Adipocyte (in vitro differentiated cells): Measurements from ENCODE around the gene PNCK.

ENCODE experiments used
- DNase-seq: peaks from one replicate; pipeline ENCODE4 v3.0.0-alpha.2; 2015; ENCODE audit warnings: low read depth
- H3K27me3 ChIP-seq: replicated peaks from 2 replicates; pipeline ENCODE4 v1.7.0; 2013; ENCODE audit warnings: mild to moderate bottlenecking, low read length, moderate library complexity; ENCODE audit not compliant: control insufficient read depth, insufficient read depth
- H3K36me3 ChIP-seq: 2 replicates; pipeline ENCODE4 v1.7.0; 2013; ENCODE audit warnings: low read length, mild to moderate bottlenecking, moderate library complexity; ENCODE audit not compliant: control insufficient read depth, insufficient read depth, severe bottlenecking
- H3K4me1 ChIP-seq: 2 replicates; pipeline ENCODE4 v1.7.0; 2013; ENCODE audit warnings: mild to moderate bottlenecking, low read length, moderate library complexity; ENCODE audit not compliant: control insufficient read depth, insufficient read depth
- H3K4me3 ChIP-seq: 2 replicates; pipeline ENCODE4 v1.7.0; 2013; ENCODE audit warnings: mild to moderate bottlenecking, low read length, moderate library complexity
- H3K9ac ChIP-seq: 2 replicates; pipeline ENCODE4 v1.7.0; 2013; ENCODE audit warnings: mild to moderate bottlenecking, low read length, moderate library complexity
- H3K9me3 ChIP-seq: 2 replicates; pipeline ENCODE4 v1.7.0; 2013; ENCODE audit warnings: mild to moderate bottlenecking, low read length, moderate library complexity; ENCODE audit not compliant: control insufficient read depth

Gene PNCK

DNA sequence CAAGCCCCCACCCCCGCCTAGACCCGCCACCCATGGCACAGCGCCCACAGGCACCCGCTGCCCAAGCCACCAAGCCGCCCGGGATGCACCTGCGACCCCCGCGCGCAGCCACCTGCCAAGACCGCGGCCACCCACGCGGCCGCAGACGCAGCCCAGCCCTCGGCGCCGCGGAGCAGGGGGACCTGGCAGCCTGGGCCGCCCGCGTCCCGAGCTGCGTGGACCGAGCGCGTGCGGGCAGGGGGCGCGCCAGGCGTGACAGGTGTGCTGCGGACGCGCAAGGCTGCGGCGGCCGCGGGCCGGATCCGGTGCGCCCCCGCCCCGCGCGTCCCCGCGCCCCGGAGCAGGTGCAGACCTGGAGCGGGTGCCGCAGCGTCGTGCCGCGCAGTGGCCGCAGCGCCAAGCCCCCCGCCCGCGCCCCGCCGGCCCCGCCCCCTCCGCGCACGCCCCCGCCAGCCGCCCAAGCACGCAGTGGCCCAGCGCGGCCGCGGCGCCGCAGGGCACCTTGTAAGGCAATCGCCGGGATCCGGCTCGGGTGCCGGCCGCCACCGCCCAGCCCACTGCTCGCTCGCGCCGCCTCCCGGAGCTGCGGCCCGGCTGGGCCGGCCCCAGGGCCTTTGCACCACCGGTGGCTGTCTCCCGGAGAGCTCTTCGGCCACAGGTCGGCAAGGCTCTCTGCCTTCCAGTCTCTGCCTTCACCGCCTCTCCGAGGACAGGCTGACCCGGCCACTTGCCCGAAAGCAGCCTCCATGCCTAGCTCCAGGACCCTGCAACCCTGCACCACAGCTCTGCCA lies at the start of gene PNCK:
Gene PNCK, minus strand, starts transcription at position 386 of the 791 bp plus-strand sequence. CDS start 737 bp downstream, outside the sequence.
- no peak for DNase-seq
- H3K4me1 ChIP-seq = no peaks in the 10 kb centered on the region
- H3K27me3 ChIP-seq = peaks cover 34% of the 10 kb centered on the region
- H3K9ac ChIP-seq = no peak within 1 kb of the TSS
- H3K9me3 ChIP-seq = no peaks in the 10 kb centered on the region
- no peak within 1 kb of the TSS for H3K4me3 ChIP-seq
- H3K36me3 ChIP-seq = no peaks in the 10 kb centered on the region

DNA sequence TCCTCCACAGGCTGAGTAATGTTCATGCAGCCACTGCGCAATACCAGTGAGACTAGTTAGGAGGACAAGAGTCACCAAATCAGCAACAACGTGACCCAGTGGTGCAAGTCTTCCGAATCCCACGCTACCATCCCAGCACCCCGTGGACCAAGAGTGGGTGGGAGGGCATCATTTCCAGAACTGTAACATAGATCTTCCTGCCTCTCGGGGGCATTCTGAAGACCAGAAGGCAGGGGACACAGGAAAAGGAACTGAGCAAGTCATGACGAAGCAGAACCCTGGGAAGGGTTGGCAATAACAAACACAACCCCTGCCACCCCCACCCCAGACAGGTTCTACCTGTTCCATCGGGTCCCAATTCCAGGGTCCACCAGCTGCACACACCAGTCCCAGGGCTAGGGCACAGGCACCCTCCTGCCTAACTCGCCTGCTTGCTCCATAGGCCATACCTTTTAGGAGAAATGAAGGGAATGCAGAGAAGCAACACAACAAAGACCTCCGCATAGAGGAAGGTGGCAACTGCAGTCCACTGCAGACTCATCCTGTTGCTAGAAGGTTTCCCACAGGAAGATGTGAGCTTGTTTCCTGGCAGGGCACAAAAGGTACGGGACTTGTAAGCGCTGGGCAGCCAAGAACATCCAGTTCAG lies 49.2 kb upstream of the PNCK start:
- H3K4me1 ChIP-seq = peaks cover 35% of the 10 kb centered on the region
- no peaks in the 10 kb centered on the region for H3K27me3 ChIP-seq
- H3K9me3 ChIP-seq = no peaks in the 10 kb centered on the region
- H3K4me3 ChIP-seq = peak overlapping the region; percentile 79
- peaks cover 28% of the 10 kb centered on the region for H3K36me3 ChIP-seq
- H3K9ac ChIP-seq = peak overlapping the region; percentile 82
- no peak for DNase-seq

DNA sequence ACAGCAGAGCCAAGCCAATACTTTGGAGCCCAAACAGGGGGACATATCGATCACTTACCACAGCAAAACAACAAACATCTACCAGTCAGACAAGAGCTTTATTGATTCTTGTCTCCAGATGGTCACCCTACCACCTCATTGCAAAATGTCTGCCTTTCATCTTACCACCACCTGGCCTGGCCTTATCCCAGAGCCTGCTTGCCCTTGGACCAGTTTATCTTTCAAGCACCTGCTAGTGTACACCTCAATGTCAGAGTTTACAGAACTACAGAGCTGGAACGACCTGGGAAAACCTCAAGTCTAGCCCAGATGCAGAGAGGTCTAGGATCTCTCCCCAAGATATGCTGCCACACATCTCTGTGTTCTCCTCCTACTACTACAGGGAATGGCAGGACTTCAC lies 46.1 kb upstream of the PNCK start:
- Histone ChIP-seq H3K36me3 (peaks cover 53% of the 10 kb centered on the region), H3K9me3 (no peaks in the 10 kb centered on the region), H3K9ac (no peak overlapping the region), H3K4me3 (no peak overlapping the region), H3K4me1 (peaks cover 6% of the 10 kb centered on the region), H3K27me3 (no peaks in the 10 kb centered on the region)
- no peak for DNase-seq

DNA sequence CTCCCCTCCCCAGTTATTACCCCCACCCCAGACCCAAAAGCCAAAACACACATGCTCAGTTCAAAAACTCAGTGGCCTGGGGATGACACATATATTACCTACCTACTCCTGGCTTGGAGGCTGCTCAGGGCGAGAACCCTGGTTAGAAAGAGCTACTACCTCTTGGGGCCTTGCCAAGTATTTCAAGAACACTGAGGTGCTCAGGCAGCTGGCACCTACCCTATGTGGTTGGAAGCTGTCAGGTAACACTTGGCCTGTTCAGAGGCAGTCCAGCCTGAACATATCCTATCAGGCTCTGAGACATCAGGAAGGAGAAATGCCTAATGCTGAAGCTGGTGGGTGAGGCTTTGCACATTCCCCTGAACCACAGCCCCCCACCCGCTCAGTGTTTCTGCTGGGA lies 45.6 kb upstream of the PNCK start:
- Histone ChIP-seq H3K9me3 (no peaks in the 10 kb centered on the region), H3K36me3 (peaks cover 57% of the 10 kb centered on the region), H3K4me3 (no peak overlapping the region), H3K27me3 (no peaks in the 10 kb centered on the region), H3K9ac (no peak overlapping the region), H3K4me1 (peaks cover 6% of the 10 kb centered on the region)
- no peak for DNase-seq

DNA sequence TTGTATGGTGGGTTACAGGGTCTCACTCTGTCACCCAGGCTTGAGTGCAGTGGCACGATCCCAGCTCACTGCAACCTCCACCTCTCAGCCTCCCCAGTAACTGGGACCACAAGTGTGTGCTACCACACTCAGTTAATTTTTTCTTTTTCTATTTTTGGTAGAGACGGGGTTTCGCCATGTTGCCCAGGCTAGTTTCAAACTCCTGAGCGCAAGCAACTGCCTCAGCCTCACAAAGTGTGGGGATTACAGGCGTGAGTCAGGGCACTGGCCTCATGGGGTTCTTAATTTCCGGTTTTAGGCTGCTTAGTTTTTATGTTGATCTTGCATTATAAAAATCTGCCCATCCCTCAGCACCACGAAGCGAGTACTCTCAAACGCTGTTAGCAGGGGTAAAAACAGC lies 43.8 kb upstream of the PNCK start:
- Histone ChIP-seq H3K9me3 (no peaks in the 10 kb centered on the region), H3K4me1 (peaks cover 6% of the 10 kb centered on the region), H3K4me3 (no peak overlapping the region), H3K36me3 (peaks cover 67% of the 10 kb centered on the region), H3K9ac (no peak overlapping the region), H3K27me3 (peaks cover 4% of the 10 kb centered on the region)
- DNase-seq = no peak

DNA sequence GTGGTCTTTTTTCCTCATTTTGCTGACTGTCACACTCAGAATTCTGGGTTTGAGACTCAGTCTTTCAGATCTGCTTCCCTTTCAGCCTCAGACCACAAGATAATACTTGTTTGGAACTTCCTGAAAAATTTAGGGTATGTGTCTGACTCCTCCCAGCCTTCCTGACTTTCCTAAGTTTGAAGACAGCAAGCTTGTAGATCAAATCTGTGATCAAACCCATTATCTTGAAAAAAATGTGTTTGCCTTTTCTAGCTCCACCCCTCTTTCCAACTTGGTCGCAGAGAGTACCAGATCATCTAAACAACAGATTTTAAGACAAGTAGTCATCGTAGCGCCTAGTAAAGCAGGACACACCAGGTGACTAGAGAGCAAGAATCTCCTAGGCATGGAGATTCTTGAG lies 40.6 kb upstream of the PNCK start:
- Histone ChIP-seq H3K9ac (no peak overlapping the region), H3K9me3 (no peaks in the 10 kb centered on the region), H3K36me3 (peaks cover 71% of the 10 kb centered on the region), H3K4me1 (no peaks in the 10 kb centered on the region), H3K27me3 (peaks cover 4% of the 10 kb centered on the region), H3K4me3 (no peak overlapping the region)
- no peak for DNase-seq

DNA sequence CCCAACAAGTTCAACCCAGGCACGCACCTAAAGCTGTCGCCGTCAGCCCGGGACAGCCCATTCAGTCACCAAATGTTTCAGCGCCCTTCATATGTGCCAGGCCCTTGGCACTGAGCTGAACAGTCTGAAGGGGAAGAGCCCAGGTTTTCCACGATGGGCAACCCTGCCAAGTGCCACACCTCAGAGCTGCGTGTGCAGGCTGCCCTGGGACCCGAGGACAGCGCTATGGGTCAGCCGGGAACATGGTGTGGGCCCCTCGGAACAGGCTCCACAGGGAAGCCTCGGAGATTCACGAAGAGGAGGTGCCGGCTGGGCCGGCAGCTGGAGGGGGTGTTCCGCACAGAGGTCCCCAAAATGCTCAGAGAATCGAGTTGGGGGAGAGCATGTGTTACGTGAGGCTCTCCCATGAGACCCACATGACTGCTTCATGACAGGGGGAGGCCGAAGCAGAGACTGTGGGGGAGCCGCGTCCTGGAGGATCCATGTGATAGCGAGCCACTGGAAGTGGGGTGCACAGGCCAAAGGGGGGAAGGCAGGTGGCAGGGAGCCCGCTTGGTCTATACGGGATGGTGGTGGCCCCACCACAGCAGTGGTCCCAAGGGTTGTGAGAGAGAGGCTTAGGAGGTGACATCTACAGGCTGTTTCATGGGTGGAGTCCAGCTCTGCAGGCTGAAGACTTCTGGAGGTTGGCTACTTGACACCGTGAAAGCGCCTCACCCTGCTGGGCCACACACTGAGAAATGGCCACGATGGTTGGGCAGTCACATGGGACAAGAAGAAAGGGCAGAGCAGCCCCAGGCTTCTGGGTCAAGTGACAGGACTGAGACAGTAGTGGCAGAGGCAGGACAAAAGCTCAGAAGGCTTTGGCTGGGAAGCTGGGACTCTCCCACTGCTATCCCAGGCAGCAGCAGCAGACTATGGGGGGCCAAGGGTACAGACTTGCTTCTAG lies 36.4 kb upstream of the PNCK start:
- H3K4me3 ChIP-seq = no peak overlapping the region
- no peak overlapping the region for H3K9ac ChIP-seq
- peaks cover 4% of the 10 kb centered on the region for H3K27me3 ChIP-seq
- no peaks in the 10 kb centered on the region for H3K4me1 ChIP-seq
- H3K36me3 ChIP-seq = peaks cover 43% of the 10 kb centered on the region
- no peaks in the 10 kb centered on the region for H3K9me3 ChIP-seq
- DNase-seq = no peak

DNA sequence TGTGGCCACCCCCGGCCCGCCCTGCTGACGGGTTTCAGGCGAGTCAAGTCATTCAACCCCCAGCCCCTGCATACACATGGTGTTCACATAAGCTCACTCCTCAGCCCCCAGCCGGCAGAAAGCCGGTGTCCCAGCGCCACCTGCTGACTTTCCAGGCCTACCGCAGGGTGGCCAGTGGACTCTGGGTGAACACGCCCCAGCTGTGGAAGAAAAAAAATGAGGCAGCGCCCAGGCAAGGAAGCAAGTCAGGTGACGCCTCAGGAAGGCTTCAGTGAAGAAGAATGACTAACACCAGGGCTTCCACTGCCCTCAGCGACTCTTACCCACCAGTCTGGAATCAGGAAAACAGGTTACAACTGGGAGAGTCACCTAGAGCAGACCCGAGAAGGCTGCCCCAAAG lies 34.8 kb upstream of the PNCK start:
- DNase-seq = peak; percentile 82
- H3K9me3 ChIP-seq = no peaks in the 10 kb centered on the region
- peaks cover 42% of the 10 kb centered on the region for H3K36me3 ChIP-seq
- H3K4me1 ChIP-seq = no peaks in the 10 kb centered on the region
- no peak overlapping the region for H3K4me3 ChIP-seq
- H3K27me3 ChIP-seq = peaks cover 4% of the 10 kb centered on the region
- no peak overlapping the region for H3K9ac ChIP-seq

DNA sequence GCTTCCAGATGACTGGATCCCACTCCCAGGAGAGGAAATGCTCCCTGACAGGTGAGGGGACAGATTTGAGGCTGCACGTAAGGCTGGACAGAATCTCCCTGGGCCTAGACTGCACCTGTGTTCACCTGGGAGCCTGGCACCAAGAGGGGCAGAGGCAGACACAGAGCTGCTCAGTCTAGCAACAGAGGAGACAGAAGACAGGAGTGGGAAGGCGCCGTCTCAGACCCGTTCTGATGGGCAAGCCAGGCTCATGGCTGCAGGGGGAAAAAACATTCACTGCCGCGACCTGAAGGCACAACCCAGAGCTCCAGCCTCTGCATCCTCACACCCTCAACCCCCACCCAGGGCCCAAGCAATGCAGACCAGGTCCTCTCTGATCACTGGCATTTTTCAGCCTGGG lies 33.8 kb upstream of the PNCK start:
- Histone ChIP-seq H3K27me3 (no peaks in the 10 kb centered on the region), H3K4me3 (no peak overlapping the region), H3K9ac (no peak overlapping the region), H3K36me3 (peaks cover 43% of the 10 kb centered on the region), H3K4me1 (no peaks in the 10 kb centered on the region), H3K9me3 (no peaks in the 10 kb centered on the region)
- DNase-seq = no peak

DNA sequence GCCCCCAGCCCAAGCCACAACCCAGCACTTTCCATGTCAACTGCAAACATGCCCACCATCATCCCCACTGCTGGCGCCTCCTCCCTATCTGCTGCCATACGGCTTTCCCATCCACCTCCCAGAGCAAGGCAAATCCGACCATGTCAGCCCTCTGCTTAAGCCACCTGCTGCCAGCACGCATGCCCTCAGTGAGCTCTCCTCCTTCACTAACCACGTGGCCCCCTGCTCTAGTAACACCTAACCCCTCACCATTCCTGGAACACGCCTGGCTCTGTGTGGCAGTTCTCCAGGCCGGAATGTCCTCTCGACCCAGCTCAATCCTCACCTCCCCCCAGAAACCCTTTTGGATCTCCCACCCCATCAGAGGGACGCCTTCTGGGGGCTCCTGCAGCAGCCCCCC lies 33.2 kb upstream of the PNCK start:
- Histone ChIP-seq H3K9me3 (no peaks in the 10 kb centered on the region), H3K4me3 (no peak overlapping the region), H3K27me3 (no peaks in the 10 kb centered on the region), H3K9ac (no peak overlapping the region), H3K4me1 (no peaks in the 10 kb centered on the region), H3K36me3 (peaks cover 46% of the 10 kb centered on the region)
- DNase-seq = no peak
